H9 (cell line): ENCODE measurements around the gene PHLDA3. TPM values are rescaled to one million over a fixed set of nuclear protein-coding genes. Genes with fewer than 3 reads are reported as not detected.

Experiments
- DNase-seq: peaks from one replicate; pipeline ENCODE4 v3.0.0-alpha.2; 2017
- H2AFZ ChIP-seq: one replicate; pipeline ENCODE4 v1.6.1; 2013; ENCODE audit warnings: mild to moderate bottlenecking, low read length, control low read depth, moderate library complexity
- H2AK5ac ChIP-seq: 2 replicates; pipeline ENCODE4 v1.6.1; 2013; ENCODE audit warnings: low read length, control low read depth, mixed read lengths; ENCODE audit not compliant: insufficient read length
- H2BK120ac ChIP-seq: one replicate; pipeline ENCODE4 v1.6.1; 2013; ENCODE audit warnings: low read depth, mild to moderate bottlenecking, low read length, control low read depth, inconsistent platforms; ENCODE audit not compliant: poor library complexity, severe bottlenecking
- H2BK12ac ChIP-seq: 2 replicates; pipeline ENCODE4 v1.6.1; 2013; ENCODE audit warnings: low read length, control low read depth, mixed read lengths, low read depth; ENCODE audit not compliant: insufficient read length
- H2BK15ac ChIP-seq: 2 replicates; pipeline ENCODE4 v1.6.1; 2013; ENCODE audit warnings: low read depth, low read length, control low read depth
- H2BK20ac ChIP-seq: one replicate; pipeline ENCODE4 v1.6.1; 2013; ENCODE audit warnings: low read depth, mild to moderate bottlenecking, low read length, control low read depth, inconsistent platforms; ENCODE audit not compliant: poor library complexity, severe bottlenecking
- H2BK5ac ChIP-seq: 2 replicates; pipeline ENCODE4 v1.6.1; 2013; ENCODE audit warnings: low read length, control low read depth, mixed read lengths; ENCODE audit not compliant: insufficient read length
- H3K14ac ChIP-seq: 2 replicates; pipeline ENCODE4 v1.6.1; 2013; ENCODE audit warnings: low read length, control low read depth; ENCODE audit not compliant: insufficient read depth
- H3K18ac ChIP-seq: 2 replicates; pipeline ENCODE4 v1.6.1; 2013; ENCODE audit warnings: low read depth, mild to moderate bottlenecking, mixed read lengths, low read length, control low read depth; ENCODE audit not compliant: insufficient read length
- H3K23ac ChIP-seq: 2 replicates; pipeline ENCODE4 v1.6.1; 2013; ENCODE audit warnings: low read length, control low read depth, mixed read lengths, low read depth; ENCODE audit not compliant: insufficient read length
- H3K23me2 ChIP-seq: 2 replicates; pipeline ENCODE4 v1.6.1; 2013; ENCODE audit warnings: low read depth, mild to moderate bottlenecking, mixed read lengths, low read length, control low read depth; ENCODE audit not compliant: insufficient read length, poor library complexity, severe bottlenecking
- H3K27ac ChIP-seq: 2 replicates; pipeline ENCODE4 v1.5.1; 2013; ENCODE audit warnings: low read length, control low read depth, mixed read lengths, low read depth; ENCODE audit not compliant: insufficient read length
- H3K27me3 ChIP-seq: 2 replicates; pipeline ENCODE4 v1.6.1; 2013; ENCODE audit warnings: low read length, control low read depth, inconsistent platforms; ENCODE audit not compliant: insufficient read depth
- H3K4ac ChIP-seq: 2 replicates; pipeline ENCODE4 v1.6.1; 2013; ENCODE audit warnings: low read depth, mild to moderate bottlenecking, control low read depth, inconsistent platforms, low read length, moderate library complexity
- H3K4me1 ChIP-seq: 2 replicates; pipeline ENCODE4 v1.6.1; 2013; ENCODE audit warnings: low read length, control low read depth, inconsistent platforms; ENCODE audit not compliant: insufficient read depth
- H3K4me2 ChIP-seq: 2 replicates; pipeline ENCODE4 v1.6.1; 2013; ENCODE audit warnings: low read length, control low read depth, mixed read lengths; ENCODE audit not compliant: insufficient read length, insufficient read depth
- H3K56ac ChIP-seq: 2 replicates; pipeline ENCODE4 v1.6.1; 2013; ENCODE audit warnings: low read depth, mild to moderate bottlenecking, mixed read lengths, low read length, control low read depth; ENCODE audit not compliant: insufficient read length
- H3K79me1 ChIP-seq: 2 replicates; pipeline ENCODE4 v1.6.1; 2013; ENCODE audit warnings: low read depth, mild to moderate bottlenecking, moderate library complexity, low read length, control low read depth, inconsistent platforms; ENCODE audit not compliant: insufficient read depth, poor library complexity, severe bottlenecking
- H3K79me2 ChIP-seq: 2 replicates; pipeline ENCODE4 v1.6.1; 2013; ENCODE audit warnings: low read length, control low read depth, inconsistent platforms; ENCODE audit not compliant: insufficient read depth
- H3K9ac ChIP-seq: 2 replicates; pipeline ENCODE4 v1.6.1; 2013; ENCODE audit warnings: low read length, control low read depth, mixed read lengths; ENCODE audit not compliant: insufficient read length; ENCODE audit errors: extremely low read depth
- H3K9me3 ChIP-seq: one replicate; pipeline ENCODE4 v1.6.1; 2013; ENCODE audit warnings: low read depth, low read length, inconsistent platforms; ENCODE audit not compliant: control insufficient read depth
- H3T11ph ChIP-seq: one replicate; pipeline ENCODE4 v1.6.1; 2013; ENCODE audit warnings: mild to moderate bottlenecking, low read length, control low read depth, inconsistent platforms
- H4K20me1 ChIP-seq: one replicate; pipeline ENCODE4 v1.6.1; 2013; ENCODE audit not compliant: control insufficient read depth, insufficient read length, insufficient read depth
- H4K5ac ChIP-seq: 2 replicates; pipeline ENCODE4 v1.6.1; 2013; ENCODE audit warnings: low read depth, mild to moderate bottlenecking, mixed read lengths, low read length, control low read depth; ENCODE audit not compliant: insufficient read length
- H4K8ac ChIP-seq: replicated peaks from 2 replicates; pipeline ENCODE4 v1.6.1; 2013; ENCODE audit warnings: low read length, control low read depth, mixed read lengths, low read depth; ENCODE audit not compliant: insufficient read length
- H4K91ac ChIP-seq: 2 replicates; pipeline ENCODE4 v1.6.1; 2013; ENCODE audit warnings: low read depth, mild to moderate bottlenecking, moderate library complexity, mixed read lengths, low read length, control low read depth; ENCODE audit not compliant: insufficient read length
- H3K27ac Mint-ChIP-seq, 3 experiments: 2 replicates in 2 of 3; 3 replicates in 1 of 3; pipeline ENCODE4 v1.8.0; 2020 to 2021; ENCODE audit warnings: mixed read lengths in 3 of 3, mild to moderate bottlenecking in 1 of 3, moderate library complexity in 1 of 3
- H3K27me3 Mint-ChIP-seq: 2 replicates; pipeline ENCODE4 v1.8.0; 2021; ENCODE audit warnings: low read depth, mild to moderate bottlenecking, moderate library complexity, mixed read lengths
- H3K36me3 Mint-ChIP-seq, 3 experiments: 2 replicates in 2 of 3; 3 replicates in 1 of 3; pipeline ENCODE4 v1.8.0; 2020 to 2021; ENCODE audit warnings: low read depth in 3 of 3, mixed read lengths in 3 of 3; ENCODE audit not compliant: insufficient read depth in 1 of 3
- H3K4me1 Mint-ChIP-seq, 2 experiments: 2 replicates each; pipeline ENCODE4 v1.8.0; 2020; ENCODE audit warnings: mixed read lengths in 2 of 2
- H3K4me3 Mint-ChIP-seq, 2 experiments: 2 replicates in 1 of 2; 3 replicates in 1 of 2; pipeline ENCODE4 v1.8.0; 2020 to 2021; ENCODE audit warnings: mild to moderate bottlenecking in 2 of 2, mixed read lengths in 2 of 2, moderate library complexity in 1 of 2
- H3K9me3 Mint-ChIP-seq, 2 experiments: 2 replicates in 1 of 2; 3 replicates in 1 of 2; pipeline ENCODE4 v1.8.0; 2020; ENCODE audit warnings: mild to moderate bottlenecking in 2 of 2, mixed read lengths in 2 of 2, moderate library complexity in 1 of 2
- CTCF ChIP-seq: fragments of 200-600 bp; sonication (generic); conservative IDR thresholded peaks from 3 replicates; pipeline ENCODE4 v1.8.0; 2021; ENCODE audit warnings: antibody characterized with exemption, mild to moderate bottlenecking
- WGBS: extraction: QIAGEN DNeasy Blood & Tissue Kit; methylation state at CpG from one replicate; pipeline ENCODE4 v1.1.7; 2013; ENCODE audit warnings: missing lambda C conversion rate, low lambda C conversion rate, mixed read lengths; ENCODE audit not compliant: insufficient read length; ENCODE audit errors: extremely low coverage; 5-methylcytosine and 5-hydroxymethylcytosine counted together
- total RNA-seq: library from RNA; stranded (reverse); gene quantifications from 2 replicates; pipeline ENCODE4 v1.2.1, GENCODE V29; 2021

The PHLDA3 gene
- total RNA-seq, 1 experiment from 2014 or later = 53.9 TPM

- no CpG with 5 or more reads among the region's 2 CpGs for WGBS
- Histone ChIP-seq H2BK5ac (no peak overlapping the region), H2BK12ac (no peak overlapping the region), H3K27me3 (peaks cover 2% of the 10 kb centered on the region; the same call in 1 of the 2 replicates), H2BK20ac (no peak overlapping the region), H3T11ph (no peak overlapping the region), H4K20me1 (no peaks in the 10 kb centered on the region), H3K4ac (no peak overlapping the region), H3K9me3 (no peaks in the 10 kb centered on the region), H3K79me1 (no peaks in the 10 kb centered on the region), H3K4me1 (peaks cover 2% of the 10 kb centered on the region; the same call in 1 of the 2 replicates), H3K14ac (no peak overlapping the region), H4K8ac (no peak overlapping the region), H3K27ac (no peak overlapping the region), H2AFZ (no peak overlapping the region), H3K79me2 (no peaks in the 10 kb centered on the region), H2AK5ac (no peak overlapping the region), H3K18ac (no peak overlapping the region), H2BK15ac (no peak overlapping the region), H4K5ac (no peak overlapping the region), H3K23ac (no peak overlapping the region), H2BK120ac (no peak overlapping the region), H3K4me2 (no peak overlapping the region), H3K9ac (no peak overlapping the region), H3K23me2 (peaks cover 2% of the 10 kb centered on the region), H3K56ac (no peak overlapping the region), H4K91ac (no peak overlapping the region)
- no peak overlapping the region for H3K4me3 Mint-ChIP-seq
- H3K4me1 Mint-ChIP-seq = peaks cover 18 to 25% of the 10 kb centered on the region in 2 experiments
- peaks cover 50% of the 10 kb centered on the region for H3K27me3 Mint-ChIP-seq
- no peak overlapping the region for H3K27ac Mint-ChIP-seq
- H3K9me3 Mint-ChIP-seq = no peaks in the 10 kb centered on the region
- DNase-seq = no peak
- TF ChIP-seq CTCF = no peak
- no peaks in the 10 kb centered on the region for H3K36me3 Mint-ChIP-seq
Observed at GRCh38 chr1:201475130-201475529, 6.1 kb upstream of the PHLDA3 start.
